Measurements from ENCODE around the gene PEAK3.

GRCh38 chr19:2225415-2226050 is 56.4 kb downstream of the PEAK3 start:
- TF ChIP-seq EP300 (IDR thresholded peaks at IDR 0.05) (no peak), CTCF (IDR thresholded peaks at IDR 0.05) (no peak), POLR2AphosphoS5 (IDR thresholded peaks at IDR 0.05) (no peak)

Measured in upper lobe of left lung (tissue), 4 donors.